NCI-H2171 (cell line): Measurements from ENCODE around the gene GSPT1.
A peak's percentile ranks its signal among the peaks of the same experiment; 100 is the strongest.
"Not testable (repeated sequence)": the region's sequence is repeated elsewhere in the genome, so short reads cannot be mapped to it uniquely, and the experiment has no call there.

Source experiments
- DNase-seq: peaks from one replicate; lab custom pipeline; 2025; lab: John Stamatoyannopoulos, UW

GSPT1 gene

DNA sequence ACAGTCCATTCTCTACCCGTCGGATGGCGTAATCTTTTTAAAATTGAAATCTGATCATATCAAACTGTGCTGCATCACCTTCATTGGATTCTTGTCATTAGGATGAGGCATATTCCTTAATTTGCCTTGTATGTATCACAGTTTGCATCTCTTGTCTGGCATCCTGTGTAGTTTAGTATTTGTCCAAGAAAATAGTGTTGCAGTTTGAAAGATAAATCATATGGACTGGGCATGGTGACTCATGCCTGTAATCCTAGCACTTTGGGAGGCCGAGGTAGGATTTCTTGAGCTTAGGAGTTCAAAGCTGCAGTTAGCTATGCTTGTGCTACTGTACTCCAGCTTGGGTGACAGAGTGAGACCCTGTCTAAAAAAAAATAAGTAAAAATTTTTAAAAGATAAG is 58.6 kb downstream of the GSPT1 start:
- no peak for DNase-seq

DNA sequence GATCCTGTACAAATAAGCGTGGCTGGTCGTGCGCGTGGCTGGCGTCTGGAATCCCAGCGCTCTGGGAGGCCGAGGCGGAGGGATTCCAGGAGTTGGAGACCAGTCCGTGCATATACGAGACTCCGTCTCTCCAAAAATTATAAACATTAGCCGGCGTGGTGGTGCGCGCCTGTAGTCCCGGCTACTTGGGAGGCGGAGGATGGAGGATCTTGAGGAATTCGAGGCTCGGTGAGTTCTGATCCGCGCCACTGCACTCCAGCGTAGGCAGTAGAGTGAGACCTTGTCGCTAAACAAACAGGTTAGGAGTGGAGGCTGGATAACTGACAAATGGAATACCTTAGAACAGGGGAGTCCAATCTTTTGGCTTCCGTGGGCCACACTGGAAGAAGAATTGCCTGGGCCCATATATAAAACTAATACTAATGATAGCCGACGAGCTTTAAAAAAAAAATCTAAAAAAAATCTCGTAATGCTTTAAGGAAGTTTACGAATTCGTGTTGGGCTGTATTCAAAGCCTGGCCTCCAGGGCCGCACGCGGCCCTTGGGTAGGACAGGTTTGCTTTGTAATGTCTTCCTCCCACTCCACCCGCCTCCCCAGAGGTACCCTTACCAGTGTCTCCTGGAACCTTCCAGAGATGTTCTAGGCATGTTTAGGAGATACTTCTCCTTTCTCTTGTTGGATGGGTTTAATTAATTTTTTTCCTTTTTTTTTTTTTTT is 63.5 kb downstream of the GSPT1 start:
- no peak for DNase-seq

DNA sequence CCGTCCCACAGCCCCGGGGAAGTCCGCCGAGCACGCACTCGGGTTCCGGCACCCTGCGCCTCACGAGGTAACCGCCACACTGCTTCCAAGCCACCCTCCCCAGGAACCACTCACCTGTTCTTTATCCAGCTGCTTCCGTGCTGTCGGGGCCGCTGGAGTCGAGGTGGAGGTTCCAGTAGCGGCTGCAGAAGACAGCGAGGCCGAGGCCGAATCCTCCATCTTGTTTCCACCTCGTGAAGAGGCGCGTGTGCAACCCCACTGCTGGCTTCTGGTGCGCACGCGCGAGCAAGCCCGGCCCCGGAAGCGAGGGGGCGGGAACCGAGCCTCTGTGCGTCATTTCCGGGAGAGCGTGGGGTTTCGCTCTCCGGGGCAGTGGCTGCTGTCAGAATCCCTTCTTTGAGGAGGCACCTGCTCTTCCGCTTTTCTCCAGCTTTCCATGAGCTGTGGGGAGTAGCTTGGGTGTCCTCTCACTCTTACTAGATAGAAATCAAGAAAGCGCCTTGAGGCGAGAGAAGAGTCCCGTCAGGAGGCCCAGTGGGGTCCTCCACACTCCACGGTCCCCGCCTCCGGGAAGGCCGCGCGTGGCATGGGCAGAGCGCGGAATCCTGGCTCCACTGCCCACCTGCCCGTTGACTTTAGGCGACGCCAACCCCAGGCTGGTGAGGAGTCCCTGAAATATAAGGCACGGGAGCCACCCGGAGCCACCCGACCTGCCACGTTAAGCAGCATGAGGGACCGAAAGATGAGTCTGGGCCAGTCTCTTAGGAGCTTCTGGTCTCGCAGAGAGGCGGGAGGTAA is 64.3 kb downstream of the GSPT1 start, which contains the start of gene RSL1D1:
RSL1D1 (minus strand) TSS at position 249 of the 798 bp plus-strand sequence; CDS start at position 219, 30 bp downstream.
- DNase-seq = peak; percentile 92

DNA sequence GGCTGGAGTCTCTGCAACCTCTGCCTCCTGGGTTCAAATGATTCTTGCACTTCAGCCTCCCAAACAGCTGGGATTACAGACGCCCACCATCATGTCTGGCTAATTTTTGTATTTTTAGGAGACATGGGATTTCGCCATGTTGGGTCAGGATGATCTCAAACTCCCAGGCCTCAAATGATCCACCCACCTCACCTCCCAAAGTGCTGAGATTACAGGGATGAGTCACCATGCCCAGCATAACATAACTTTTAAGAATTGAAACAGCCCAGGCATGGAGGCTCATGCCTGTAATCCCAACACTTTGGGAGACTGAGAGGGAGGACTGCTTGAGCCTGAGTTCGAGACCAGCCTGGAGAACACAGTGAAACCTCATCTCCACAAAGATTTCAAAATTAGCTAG is 66.9 kb downstream of the GSPT1 start:
- DNase-seq = no peak

DNA sequence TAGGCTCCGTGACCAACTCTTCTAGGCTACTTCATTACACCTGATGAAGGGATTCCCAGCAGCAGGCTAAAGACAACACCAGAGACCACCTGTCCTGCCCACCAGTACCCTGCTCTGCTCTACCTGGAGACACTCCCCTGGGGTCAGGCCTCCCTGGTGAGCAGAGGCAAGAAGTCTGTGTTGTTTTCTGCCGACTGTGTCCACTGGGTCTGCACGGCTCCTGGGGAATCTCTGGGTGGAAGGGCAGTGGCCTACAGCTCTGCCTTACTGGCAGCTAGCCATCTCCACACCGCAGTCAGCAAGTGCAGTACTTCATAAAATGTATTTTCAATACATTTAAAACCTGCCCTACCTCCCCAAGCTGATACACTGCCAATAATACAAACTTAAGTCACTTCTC is 71.3 kb downstream of the GSPT1 start:
- DNase-seq = no peak

DNA sequence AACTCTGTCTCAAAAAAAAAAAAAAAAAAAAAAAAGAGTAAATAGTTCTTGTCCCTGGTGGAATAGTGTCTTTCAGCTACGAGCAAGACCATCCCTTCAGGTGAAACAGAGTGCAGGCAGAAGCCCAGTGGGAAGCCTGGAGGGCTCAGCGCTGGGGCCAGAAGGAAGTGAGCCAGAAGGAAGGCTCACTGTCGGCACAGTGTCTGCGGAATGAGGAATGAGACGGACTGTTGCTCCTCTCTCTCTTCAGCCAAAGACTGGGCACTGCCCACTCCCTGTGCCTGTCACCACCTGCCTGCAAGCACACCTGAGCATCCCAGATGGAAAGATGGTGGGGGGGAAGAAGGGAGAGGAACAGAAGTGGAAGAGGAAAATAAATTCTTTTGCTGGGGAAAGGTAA is 71.9 kb downstream of the GSPT1 start:
- no peak for DNase-seq

DNA sequence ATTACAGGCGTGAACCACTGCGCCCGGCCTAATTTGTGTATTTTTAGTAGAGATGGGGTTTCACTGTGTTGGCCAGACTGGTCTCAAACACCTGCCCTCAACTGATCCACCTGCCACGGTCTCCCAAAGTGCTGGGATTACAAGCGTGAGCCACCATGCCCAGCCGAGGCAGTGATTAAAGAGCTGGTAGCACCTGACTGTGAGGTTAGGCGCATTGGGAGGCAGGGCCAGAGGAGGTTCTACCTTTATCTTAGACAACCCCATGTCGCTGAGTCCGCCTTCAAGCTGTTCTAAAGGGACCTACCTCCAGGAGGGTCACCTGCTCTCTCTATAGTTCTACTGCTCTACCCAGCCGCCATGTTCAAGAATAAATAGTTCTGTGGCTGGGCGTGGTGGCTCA is 72.5 kb downstream of the GSPT1 start:
- no peak for DNase-seq

DNA sequence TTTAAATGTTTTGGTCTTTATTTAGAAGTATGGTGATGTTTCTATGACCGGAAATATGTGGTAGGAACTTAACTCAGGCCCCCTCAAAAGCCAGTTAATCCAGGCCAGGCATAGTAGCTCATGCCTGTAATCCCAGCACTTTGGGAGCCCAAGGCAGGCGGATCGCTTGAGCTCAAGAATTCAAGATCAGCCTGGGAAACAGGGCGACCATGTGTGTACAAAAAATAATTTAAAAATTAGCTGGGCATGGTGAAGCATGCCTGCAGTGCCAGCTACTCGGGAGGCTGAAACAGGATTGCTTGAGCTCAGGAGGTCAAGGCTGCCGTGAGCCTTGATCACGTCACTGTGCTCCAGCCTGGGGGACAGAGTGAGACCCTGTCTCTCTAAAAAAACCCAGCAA is 74.7 kb downstream of the GSPT1 start:
- no peak for DNase-seq

DNA sequence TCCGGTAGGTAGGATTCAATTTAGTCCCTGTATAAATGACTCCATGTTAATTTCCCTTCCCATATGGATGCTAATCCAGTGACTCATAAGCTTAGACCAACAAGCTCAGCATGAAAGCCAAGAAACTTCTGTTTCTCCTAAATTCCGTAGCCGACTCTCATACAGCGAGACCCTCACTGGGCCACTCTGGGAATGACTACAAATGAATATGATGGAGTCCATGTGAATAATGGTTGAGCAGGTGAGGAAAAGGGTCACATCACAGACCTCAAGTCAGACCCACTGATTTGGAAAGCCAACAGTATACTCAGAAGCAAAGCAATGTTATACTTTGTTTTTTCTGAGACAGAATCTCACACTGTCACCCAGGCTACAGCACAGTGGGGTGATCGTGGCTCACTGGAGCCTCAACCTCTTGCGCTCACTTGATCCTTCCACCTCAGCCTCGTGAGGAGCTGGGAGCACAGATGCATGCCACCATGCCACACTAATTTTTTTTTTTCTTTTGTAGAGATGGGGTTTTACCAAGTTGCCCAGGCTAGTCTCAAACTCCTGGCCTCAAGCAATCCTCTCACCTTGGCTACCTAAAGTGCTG is 79.0 kb downstream of the GSPT1 start:
- no peak for DNase-seq

DNA sequence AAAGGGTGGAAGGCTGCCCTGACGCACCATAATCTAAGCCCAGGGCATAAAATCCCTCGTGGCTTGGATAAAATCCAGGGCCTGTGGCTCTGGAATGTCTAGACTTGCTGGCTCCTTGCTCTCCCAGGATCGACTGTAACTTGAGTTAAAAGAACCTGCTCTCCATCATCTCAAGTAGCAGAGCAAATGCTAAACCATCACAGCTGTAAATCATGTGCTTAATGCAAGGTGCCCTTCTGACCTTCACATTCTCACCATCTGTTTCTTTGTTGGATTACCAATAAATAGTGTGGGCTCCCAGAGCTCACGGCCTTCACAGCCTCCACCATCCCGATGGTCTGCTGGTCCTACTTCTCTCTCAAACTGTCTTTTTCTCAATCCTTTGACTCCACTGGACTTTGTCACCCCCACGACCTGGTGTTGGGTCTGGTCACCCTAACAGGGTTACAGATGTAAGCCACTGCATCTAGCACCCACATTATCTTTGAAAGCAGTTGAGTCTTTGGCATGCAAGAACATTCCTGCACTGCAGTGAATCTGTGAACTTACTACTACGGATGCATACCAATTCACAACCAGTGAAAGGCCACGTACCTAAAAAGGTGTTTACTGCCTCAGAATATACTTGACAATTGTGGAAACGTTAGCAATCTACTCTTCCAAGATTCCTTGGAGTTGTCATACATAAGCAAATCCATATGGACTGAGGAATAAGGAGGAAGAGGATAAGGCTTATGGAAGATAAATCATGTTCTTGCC is 79.7 kb downstream of the GSPT1 start:
- DNase-seq = peak; percentile 26

DNA sequence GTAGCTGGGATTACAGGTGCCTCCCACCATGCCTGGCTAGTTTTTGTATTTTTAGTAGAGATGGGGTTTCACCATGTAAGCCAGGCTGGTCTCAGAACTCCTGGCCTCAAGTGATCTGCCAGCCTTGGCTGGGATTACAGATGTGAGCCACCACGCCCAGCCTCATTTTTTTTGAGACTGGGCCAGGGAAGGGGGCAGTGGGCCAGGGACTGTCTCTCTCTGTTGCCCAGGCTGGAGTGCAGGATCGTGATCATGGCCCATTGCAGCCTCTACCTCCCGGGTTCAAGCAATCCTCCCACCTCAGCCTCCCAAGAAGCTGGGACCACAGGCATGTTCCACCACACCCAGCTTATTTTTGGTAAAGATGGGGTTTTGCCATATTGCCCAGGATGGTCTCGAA is 80.4 kb downstream of the GSPT1 start:
- no peak for DNase-seq

DNA sequence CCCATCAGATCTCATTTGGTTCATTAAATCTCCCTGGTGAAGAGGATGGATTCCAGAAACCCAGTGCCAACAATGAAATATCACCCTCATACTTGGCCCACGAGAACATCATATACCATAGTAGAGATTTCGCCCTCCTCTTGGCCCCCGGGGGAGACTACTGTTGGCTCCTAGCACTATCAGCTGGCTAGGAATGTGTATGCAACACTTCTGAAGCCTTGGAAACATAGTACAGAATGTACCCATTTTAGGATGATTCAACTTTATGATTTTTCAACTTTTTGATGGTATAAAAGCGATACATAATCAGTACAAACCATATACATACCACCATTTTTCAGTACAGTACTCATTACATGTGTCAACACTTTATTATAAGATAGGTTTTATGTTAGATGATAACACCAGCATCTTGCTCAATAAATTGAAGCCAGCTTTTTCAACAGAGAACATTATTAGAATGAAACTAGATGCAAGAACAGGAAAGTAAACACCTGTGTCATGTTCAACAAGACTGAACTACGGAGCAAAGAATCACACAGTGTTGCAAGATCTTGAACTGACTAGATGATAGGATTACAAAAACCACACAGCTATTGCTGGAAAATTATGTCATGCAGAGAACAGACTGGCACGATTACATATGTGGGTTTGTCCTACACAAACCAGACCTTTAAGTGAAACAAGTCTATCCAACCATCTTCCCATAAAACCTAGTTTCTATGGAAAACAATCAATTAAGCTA is 81.6 kb downstream of the GSPT1 start:
- no peak for DNase-seq

DNA sequence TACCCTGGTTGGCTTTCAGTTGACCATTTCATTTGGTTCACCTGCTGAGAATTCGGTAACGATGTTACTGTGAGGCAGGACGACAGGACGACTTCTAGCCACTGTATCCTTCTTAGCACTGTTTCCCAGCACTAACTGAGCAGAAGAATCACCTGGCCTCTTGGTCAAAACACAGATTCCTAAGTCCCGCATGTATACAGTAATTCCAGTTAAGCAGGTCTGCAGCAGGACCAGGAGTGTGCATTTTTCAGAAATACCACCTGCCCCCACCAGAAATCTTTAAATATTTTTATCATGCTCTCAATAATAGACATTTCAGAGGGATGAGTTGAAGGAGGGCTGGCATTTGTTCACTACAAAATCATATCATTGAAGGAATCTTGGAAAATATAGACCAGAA is 87.1 kb downstream of the GSPT1 start:
- DNase-seq = no peak

DNA sequence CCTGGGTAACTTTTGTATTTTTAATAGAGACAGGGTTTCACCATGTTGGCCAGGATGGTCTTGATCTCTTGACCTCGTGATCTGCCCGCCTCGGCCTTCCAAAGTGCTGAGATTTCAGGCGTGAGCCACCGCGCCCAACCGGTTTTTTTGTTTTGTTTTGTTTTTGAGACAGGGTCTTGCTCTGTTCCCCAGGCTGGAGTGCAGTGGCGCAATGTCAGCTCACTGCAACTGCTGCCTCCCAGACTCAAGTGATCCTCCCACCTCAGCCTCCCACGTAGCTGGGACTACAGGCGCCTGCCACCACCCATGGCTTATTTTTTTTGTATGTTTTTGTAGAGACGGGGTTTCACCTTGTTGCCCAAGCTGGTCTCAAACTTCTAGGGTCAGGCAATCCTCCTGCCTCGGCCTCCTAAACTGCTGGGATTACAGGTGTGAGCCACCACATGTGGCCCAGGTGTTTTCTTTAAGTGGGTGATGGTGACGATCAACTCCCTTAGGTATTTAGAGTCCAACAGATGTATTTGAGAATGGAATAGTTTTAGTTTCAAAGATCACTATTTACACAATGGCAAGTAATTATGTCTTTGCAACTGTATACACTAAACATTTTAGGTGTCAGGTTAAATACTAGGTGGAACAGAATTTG is 90.1 kb downstream of the GSPT1 start:
- not testable (repeated sequence) for DNase-seq

DNA sequence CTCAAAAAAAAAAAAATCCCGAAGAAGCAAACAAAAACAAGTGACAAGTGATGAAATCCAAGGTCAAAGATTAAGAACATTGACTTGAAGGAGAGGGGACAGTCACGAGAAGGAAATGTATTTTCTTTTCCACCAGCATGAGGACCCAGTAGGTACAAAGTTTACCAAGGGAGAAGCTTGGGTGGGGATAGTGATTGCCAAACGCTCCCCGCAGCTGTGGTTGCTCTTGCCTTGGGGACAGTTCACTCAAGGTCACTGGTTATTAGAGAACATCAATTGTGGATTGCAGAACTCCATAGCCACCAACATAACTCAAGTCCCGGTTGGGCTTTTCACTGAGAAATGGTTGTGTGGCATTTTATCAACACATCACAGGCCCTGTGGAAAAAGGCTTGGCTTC is 91.4 kb downstream of the GSPT1 start:
- no peak for DNase-seq

DNA sequence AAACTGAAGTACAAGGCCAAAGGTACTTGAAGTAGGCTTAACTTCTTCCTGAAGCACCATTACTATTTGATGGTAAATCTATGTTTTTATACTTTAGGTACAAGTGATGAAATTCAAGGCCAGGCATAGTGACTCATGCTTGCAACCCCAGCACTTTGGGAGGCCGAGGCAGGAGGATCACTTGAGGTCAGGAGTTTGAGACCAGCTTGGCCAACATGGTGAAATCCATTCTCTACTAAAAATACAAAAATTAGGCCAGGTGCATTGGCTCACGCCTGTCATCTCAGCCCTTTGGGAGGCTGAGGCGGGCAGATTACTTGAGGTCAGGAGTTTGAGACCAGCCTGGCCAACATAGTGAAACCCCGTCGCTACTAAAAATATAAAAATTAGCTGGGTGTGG is 92.1 kb downstream of the GSPT1 start:
- DNase-seq = not testable (repeated sequence)

DNA sequence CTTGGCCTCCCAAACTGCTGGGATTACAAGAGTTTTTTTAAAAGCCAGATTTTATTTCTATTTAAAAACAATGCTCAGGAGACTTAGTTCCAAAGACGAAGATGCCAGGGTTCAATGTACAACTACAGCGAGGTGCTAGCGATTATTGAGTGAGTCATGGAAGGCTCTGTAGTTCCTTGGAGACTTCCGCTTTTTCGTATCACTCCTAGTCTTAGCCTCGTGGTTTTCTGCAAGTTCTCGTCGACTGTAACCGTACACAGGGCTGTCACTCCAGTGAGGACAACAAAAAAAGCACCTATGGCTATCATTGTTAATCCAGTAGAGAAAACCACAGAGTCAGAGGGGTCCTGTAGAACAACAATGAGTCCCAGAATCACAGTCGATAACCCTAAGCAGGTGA is 96.0 kb downstream of the GSPT1 start:
- DNase-seq = no peak

DNA sequence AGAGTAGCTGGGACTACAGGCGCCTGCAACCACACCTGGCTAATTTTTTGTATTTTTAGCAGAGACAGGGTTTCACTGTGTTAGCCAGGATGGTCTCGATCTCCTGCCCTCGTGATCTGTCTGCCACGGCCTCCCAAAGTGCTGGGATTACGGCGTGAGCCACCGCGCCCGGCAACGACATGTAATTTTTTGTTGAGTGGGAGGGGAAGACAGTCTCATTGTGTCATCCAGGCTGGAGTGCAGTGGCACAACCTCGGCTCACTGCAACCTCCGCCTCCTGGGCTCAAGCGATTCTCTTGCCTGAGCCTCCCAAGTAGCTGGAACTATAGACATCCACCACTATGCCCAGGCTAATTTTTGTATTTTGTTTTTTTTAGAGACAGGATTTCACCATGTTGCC is 96.8 kb downstream of the GSPT1 start:
- DNase-seq = not testable (repeated sequence)
